ENCODE results near the gene MYMK. TPM values are rescaled to one million over a fixed set of nuclear protein-coding genes. Genes with fewer than 3 reads are reported as not detected.
"Not testable (repeated sequence)": the region's sequence is repeated elsewhere in the genome, so short reads cannot be mapped to it uniquely, and the experiment has no call there.

Gene MYMK
- total and polyA plus RNA-seq, 10 donors = not detected

GRCh38 chr9:133564451-133565116, 39.8 kb upstream of the MYMK start:
- TF ChIP-seq CTCF (IDR thresholded peaks at IDR 0.05 in 8 of 11, conservative IDR thresholded peaks at IDR 0.05 in 3 of 11) (no peak), POLR2A (IDR thresholded peaks at IDR 0.05) (no peak), POLR2AphosphoS5 (IDR thresholded peaks at IDR 0.05) (no peak)
- Histone ChIP-seq H3K4me1 (peaks cover 0 to 8% (median 3%) of the 10 kb centered on the region in 6 donors), H3K9me3 (no peaks in the 10 kb centered on the region), H3K27me3 (replicated peaks in 1 of 7) (peaks cover 0 to 51% (median 0%) of the 10 kb centered on the region in 7 donors), H3K4me3 (no peak overlapping the region), H3K36me3 (peaks cover 0 to 8% (median 0%) of the 10 kb centered on the region in 6 donors), H3K27ac (peak overlapping the region in 3 of 8 donors; percentile 20 to 28 (median 26))
- intact Hi-C loops (cut with DNase I; ENCODE audit: low total_unique reads) = no loop called here
- DNase-seq = no peak
- 85 to 90% (median 85%) methylated on average over 11 of the region's 11 CpGs for WGBS, 5 donors

- H3K27ac ChIP-seq; H3K36me3 ChIP-seq; intact Hi-C loops (cut with DNase I; ENCODE audit: low total_unique reads); H3K9me3 ChIP-seq; H3K4me1 ChIP-seq; DNase-seq; H3K4me3 ChIP-seq: not testable (repeated sequence)
- peaks cover 0 to 58% (median 1%) of the 10 kb centered on the region in 7 donors for H3K27me3 ChIP-seq (replicated peaks in 1 of 7)
Measured at GRCh38 chr9:133563814-133564213, 39.1 kb upstream of the MYMK start.

GRCh38 chr9:133563291-133563796, 38.6 kb upstream of the MYMK start:
- no peaks in the 10 kb centered on the region for H3K9me3 ChIP-seq
- H3K27me3 ChIP-seq (replicated peaks in 1 of 7) = peaks cover 0 to 59% (median 6%) of the 10 kb centered on the region in 7 donors
- 22 to 31% (median 28%) methylated on average over 2 to 14 of the region's 14 CpGs for WGBS, 5 donors
- H3K4me1 ChIP-seq = peaks cover 0 to 14% (median 11%) of the 10 kb centered on the region in 6 donors
- intact Hi-C loops (cut with DNase I; ENCODE audit: low total_unique reads) = no loop called here
- H3K4me3 ChIP-seq = no peak overlapping the region
- TF ChIP-seq POLR2AphosphoS5 (IDR thresholded peaks at IDR 0.05) (peak in 1 of 3 donors; percentile 38), POLR2A (IDR thresholded peaks at IDR 0.05) (no peak)
- DNase-seq = no peak
- no peak overlapping the region for H3K27ac ChIP-seq
- H3K36me3 ChIP-seq = peaks cover 0 to 6% (median 0%) of the 10 kb centered on the region in 6 donors

GRCh38 chr9:133562611-133563290, 38.0 kb upstream of the MYMK start:
- intact Hi-C loops (cut with DNase I; ENCODE audit: low total_unique reads) = no loop called here
- H3K36me3 ChIP-seq = peaks cover 0 to 4% (median 0%) of the 10 kb centered on the region in 6 donors
- peaks cover 0 to 59% (median 6%) of the 10 kb centered on the region in 7 donors for H3K27me3 ChIP-seq (replicated peaks in 1 of 7)
- no peaks in the 10 kb centered on the region for H3K9me3 ChIP-seq
- 88 to 100% (median 91%) methylated on average over 1 to 54 of the region's 54 CpGs for WGBS, 5 donors
- peaks cover 3 to 20% (median 16%) of the 10 kb centered on the region in 6 donors for H3K4me1 ChIP-seq
- no peak overlapping the region for H3K27ac ChIP-seq
- no peak overlapping the region for H3K4me3 ChIP-seq
- DNase-seq = no peak
- TF ChIP-seq POLR2AphosphoS5 (IDR thresholded peaks at IDR 0.05) (no peak), POLR2A (IDR thresholded peaks at IDR 0.05) (no peak), CTCF (IDR thresholded peaks at IDR 0.05 in 8 of 11, conservative IDR thresholded peaks at IDR 0.05 in 3 of 11) (no peak)

Measured in spleen (tissue), 11 donors.